ENCODE results near the gene RNU11. TPM values are rescaled to one million over a fixed set of nuclear protein-coding genes. Genes with fewer than 3 reads are reported as not detected.

RNU11 gene
- total RNA-seq, 1 donor: not detected

Small RNA genes within 50 kb of the gene (small RNA-seq; reads per million reads assigned to genes)
- gene RF00422 (not detected), gene RNU11 (not detected)

Other genes starting within 250 kb of the RNU11 start
- 32.1 and 35.1 TPM in 2 replicates for gene RCC1, start 142.6 kb upstream of the RNU11 start, total RNA-seq
- 23.2 and 28.3 TPM in 2 replicates for gene TRNAU1AP, start 95.5 kb upstream of the RNU11 start, total RNA-seq
- 5.0 and 5.1 TPM in 2 replicates for gene RAB42, start 56.3 kb upstream of the RNU11 start, total RNA-seq
- 27.4 and 29.0 TPM in 2 replicates for gene TAF12, start 5.5 kb upstream of the RNU11 start, total RNA-seq
- 10.9 and 11.9 TPM in 2 replicates for gene GMEB1, start 20.2 kb downstream of the RNU11 start, total RNA-seq
- 56.9 and 63.0 TPM in 2 replicates for gene YTHDF2, start 88.3 kb downstream of the RNU11 start, total RNA-seq
- gene OPRD1, start 163.6 kb downstream of the RNU11 start, total RNA-seq: not detected in 2 replicates